Activated gamma-delta T cell treated with anti-CD3 and anti-CD28 coated beads, Interleukin-2, amount 50 U/mL, for 16 hours (primary cell): ENCODE data around the gene FHIP2A.
"Not testable (repeated sequence)": the region's sequence is repeated elsewhere in the genome, so short reads cannot be mapped to it uniquely, and the experiment has no call there.

ENCODE experiments used
- DNase-seq: peaks from one replicate; pipeline ENCODE4 v3.0.0-alpha.2; 2020; ENCODE audit warnings: low read depth

Gene FHIP2A

GRCh38 chr10:114821293-114821914 is at the start of gene FHIP2A:
Gene FHIP2A, plus strand, starts transcription at chr10:114821780. Its CDS starts 299 bp downstream, at chr10:114822079.
- peak; percentile 80 for DNase-seq

DNA sequence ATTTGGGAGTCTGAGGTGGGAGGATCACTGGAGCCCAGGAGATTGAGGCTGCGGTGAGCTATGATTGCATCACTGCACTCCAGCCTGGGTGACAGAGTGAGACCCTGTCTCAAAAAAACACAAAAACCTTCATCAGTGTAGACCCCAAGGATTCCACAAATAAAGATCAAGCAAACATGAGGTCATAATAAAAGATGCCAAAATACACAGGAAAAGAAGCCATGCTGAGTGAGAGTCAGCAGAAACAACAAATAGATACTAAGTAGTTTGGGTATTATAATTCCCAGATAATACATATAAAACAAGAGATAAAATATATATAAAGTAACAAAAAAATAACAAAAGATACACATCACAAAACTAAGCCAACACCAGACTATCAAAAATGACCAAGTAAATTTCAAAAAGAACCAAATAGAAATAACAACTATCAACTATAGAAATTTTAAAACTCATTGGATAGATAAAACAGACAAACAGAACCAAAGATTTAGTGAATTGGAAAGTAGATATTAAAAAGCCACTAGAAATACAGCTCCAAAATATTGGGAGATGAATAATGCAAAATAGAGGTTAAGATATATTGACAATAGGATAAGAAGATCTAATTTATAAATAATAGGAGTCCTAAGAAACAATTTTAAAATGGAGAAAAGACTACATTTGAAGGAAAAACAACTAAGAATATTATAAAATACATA is 48.9 kb upstream of the FHIP2A start:
- no peak for DNase-seq

DNA sequence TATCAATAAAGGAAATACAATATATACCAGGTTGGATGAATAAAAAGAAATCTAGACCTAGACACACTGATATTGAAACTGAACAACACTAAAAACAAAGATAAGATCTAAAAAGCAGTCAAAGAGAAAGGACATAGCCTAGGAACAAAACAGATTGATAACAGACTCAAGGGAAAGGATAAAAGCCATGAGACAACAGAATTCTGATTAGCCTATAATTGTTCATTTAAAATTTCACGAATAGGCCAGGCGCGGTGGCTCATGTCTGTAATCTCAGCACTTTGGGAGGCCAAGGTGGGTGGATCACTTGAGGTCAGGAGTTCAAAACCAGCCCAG is 48.4 kb upstream of the FHIP2A start:
- no peak for DNase-seq

GRCh38 chr10:114775082-114775481 is 46.5 kb upstream of the FHIP2A start:
- not testable (repeated sequence) for DNase-seq

- no peak for DNase-seq
Observed at GRCh38 chr10:114777415-114777814, 44.2 kb upstream of the FHIP2A start.

GRCh38 chr10:114779803-114780576 is 41.6 kb upstream of the FHIP2A start:
- no peak for DNase-seq

GRCh38 chr10:114780577-114781184 is 40.9 kb upstream of the FHIP2A start:
- DNase-seq = no peak

GRCh38 chr10:114782666-114783065 is 38.9 kb upstream of the FHIP2A start:
- DNase-seq = no peak

DNA sequence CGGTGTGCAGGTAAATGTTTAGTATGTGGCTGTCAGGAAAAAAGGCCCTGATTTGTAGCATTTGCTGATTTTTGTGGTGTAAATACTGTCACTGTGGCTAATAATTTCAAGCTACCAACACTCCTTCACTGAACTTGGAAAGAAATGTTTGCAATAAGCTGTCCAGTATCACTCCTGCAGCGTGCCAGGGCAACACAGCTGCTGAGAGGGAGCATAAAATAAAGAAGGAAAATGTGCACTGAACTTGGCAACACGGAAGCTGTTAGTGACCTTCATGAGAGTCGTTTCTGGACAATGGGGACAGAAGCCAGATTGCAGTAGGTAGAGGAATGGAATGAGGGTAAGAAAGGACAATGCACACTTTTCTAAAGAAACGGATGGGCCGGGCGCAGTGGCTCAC is 37.9 kb upstream of the FHIP2A start:
- no peak for DNase-seq

GRCh38 chr10:114786492-114786891 is 35.1 kb upstream of the FHIP2A start:
- not testable (repeated sequence) for DNase-seq

DNA sequence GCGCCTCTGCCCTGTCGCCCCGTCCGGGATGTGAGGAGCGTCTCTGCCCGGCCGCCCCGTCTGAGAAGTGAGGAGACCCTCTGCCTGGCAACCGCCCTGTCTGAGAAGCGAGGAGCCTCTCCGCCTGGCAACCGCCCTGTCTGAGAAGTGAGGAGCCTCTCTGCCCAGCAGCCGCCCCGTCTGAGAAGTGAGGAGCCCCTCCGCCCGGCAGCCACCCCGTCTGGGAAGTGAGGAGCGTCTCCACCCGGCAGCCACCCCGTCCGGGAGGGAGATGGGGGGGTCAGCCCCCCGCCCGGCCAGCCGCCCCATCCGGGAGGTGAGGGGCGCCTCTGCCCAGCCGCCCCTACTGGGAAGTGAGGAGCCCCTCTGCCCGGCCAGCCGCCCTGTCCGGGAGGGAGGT is 34.4 kb upstream of the FHIP2A start:
- DNase-seq = not testable (repeated sequence)

GRCh38 chr10:114791768-114792167 is 29.8 kb upstream of the FHIP2A start:
- no peak for DNase-seq

- no peak for DNase-seq
Observed at GRCh38 chr10:114795039-114795438, 26.5 kb upstream of the FHIP2A start.

- DNase-seq = no peak
Observed at GRCh38 chr10:114800361-114800760, 21.2 kb upstream of the FHIP2A start.

DNA sequence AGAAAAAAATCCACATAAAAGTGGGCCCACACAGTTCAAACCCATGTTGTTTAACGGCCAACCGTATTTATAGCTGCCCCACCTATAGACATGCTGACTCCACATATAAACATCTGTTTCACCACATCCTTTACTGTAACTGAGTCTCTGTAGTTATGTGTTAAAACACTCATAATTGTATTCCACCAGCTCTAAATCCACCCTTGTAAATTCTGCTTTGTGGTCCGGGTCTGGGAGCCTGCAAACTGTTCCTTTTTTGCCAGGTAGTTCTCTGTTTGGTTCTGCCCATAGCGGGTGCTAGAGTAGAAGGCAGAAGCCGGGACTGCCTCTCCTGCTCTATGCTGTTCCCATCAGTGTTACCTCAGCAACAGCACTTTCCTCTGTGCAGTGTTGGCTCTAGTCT is 20.2 kb upstream of the FHIP2A start:
- DNase-seq = no peak

GRCh38 chr10:114802177-114802576 is 19.4 kb upstream of the FHIP2A start:
- no peak for DNase-seq

DNA sequence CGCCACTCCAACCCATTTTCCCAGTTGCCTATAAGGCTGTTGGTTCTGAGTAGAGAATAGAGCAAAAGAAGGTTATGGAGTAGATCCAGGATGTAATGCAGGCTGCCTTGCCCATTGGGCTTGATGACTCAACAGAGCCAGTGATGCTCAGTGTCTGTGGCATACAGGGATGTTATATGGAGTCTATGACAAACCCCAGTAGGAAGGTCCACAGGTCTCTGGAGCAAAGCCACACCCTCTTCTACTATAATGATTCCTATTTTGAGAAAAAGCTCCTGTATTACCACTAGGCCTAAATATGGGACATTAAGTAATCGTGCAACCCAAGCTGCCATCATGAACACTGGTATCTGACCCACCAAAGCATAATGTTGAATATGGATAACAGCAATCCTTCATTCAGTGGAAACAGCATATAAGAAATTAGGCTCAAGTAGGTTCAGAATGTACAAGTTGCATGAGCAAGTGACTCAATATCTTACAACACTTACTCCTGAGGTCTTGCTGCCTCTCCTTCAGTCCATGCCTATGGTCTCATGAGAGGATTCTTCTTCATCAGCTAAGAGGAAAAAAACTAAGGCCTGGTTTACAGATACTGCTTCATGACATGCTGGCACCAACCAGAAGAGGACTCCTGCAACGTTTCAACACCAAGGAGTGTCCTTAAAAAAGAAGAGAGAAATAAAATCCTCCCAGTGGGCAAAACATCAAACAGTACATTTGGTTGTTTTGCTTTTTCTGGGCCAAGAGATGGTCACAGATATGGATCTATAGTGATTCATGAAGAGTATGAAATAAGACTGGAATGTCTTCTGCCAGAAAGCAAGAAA is 14.8 kb upstream of the FHIP2A start:
- no peak for DNase-seq

GRCh38 chr10:114808982-114809381 is 12.6 kb upstream of the FHIP2A start:
- DNase-seq = no peak

- DNase-seq = no peak
Observed at GRCh38 chr10:114810926-114811325, 10.7 kb upstream of the FHIP2A start.

GRCh38 chr10:114811862-114812261 is 9.7 kb upstream of the FHIP2A start:
- DNase-seq = no peak

- no peak for DNase-seq
Observed at GRCh38 chr10:114815791-114816190, 5.8 kb upstream of the FHIP2A start.

DNA sequence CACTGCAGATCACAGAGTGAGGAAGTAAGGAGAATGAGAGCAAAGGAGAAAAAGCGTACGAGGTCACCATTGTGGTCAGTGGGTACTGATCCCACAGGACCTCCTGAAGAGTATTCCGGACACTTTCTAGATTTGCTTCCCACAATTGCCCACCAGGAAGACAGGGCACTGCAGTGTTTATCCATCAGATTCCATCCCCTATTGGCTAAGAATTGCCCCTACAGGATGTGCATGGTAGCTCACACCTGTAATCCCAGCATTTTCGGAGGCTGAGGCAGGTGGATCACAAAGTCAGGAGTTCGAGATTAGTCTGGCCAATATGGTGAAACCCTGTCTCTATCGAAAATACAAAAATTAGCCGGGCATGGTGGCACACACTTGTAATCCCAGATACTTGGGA is 5.3 kb upstream of the FHIP2A start:
- no peak for DNase-seq
